GM12878 (cell line): ENCODE results near the gene ATXN3. TPM values are rescaled to one million over a fixed set of nuclear protein-coding genes. Genes with fewer than 3 reads are reported as not detected.

Experiments used
- BACH1 ChIP-seq: fragments of 450-650 bp; IDR thresholded peaks from 2 replicates; pipeline ENCODE4 v1.6.1; 2017; ENCODE audit warnings: mild to moderate bottlenecking, borderline replicate concordance
- BMI1 ChIP-seq: fragments of 450-650 bp; IDR thresholded peaks from 2 replicates; pipeline ENCODE4 v1.6.1; 2016; ENCODE audit warnings: mild to moderate bottlenecking, moderate library complexity, borderline replicate concordance
- CBX3 ChIP-seq: fragments of 200-600 bp; sonication (generic); IDR thresholded peaks from 2 replicates; pipeline ENCODE4 v1.6.1; 2016; ENCODE audit warnings: low read depth, borderline replicate concordance
- CEBPZ ChIP-seq: fragments of 150-350 bp; IDR thresholded peaks from 2 replicates; pipeline ENCODE4 v1.6.1; 2016; ENCODE audit warnings: low read depth, low read length
- FOS ChIP-seq: IDR thresholded peaks from 3 replicates; pipeline ENCODE4 v1.6.1; 2011; ENCODE audit warnings: borderline replicate concordance; ENCODE audit not compliant: insufficient read length; ENCODE audit errors: extremely low read depth
- HDAC2 ChIP-seq: fragments of 200-600 bp; sonication (generic); IDR thresholded peaks from 2 replicates; pipeline ENCODE4 v1.6.1; 2017
- HSF1 ChIP-seq: fragments of 150-350 bp; IDR thresholded peaks from 2 replicates; pipeline ENCODE4 v1.6.1; 2014; ENCODE audit warnings: mild to moderate bottlenecking, low read depth, low read length
- IKZF2 ChIP-seq, 2 experiments: fragments of 450-650 bp; IDR thresholded peaks; 2 replicates each; pipeline ENCODE4 v1.6.1; 2017; ENCODE audit warnings: mild to moderate bottlenecking in 2 of 2, moderate library complexity in 2 of 2
- JUND ChIP-seq: IDR thresholded peaks from 2 replicates; pipeline ENCODE4 v1.6.1; 2012; ENCODE audit warnings: low read depth, mild to moderate bottlenecking, low read length, improper control_type of control experiment, moderate library complexity
- KLF5 ChIP-seq: fragments of 450-650 bp; IDR thresholded peaks from 2 replicates; pipeline ENCODE4 v1.6.1; 2014; ENCODE audit warnings: mild to moderate bottlenecking; ENCODE audit not compliant: partially characterized antibody
- NFXL1 ChIP-seq: fragments of 450-650 bp; IDR thresholded peaks from 2 replicates; pipeline ENCODE4 v1.6.1; 2017; ENCODE audit warnings: antibody characterized with exemption, mild to moderate bottlenecking, borderline replicate concordance
- NR2F1 ChIP-seq: fragments of 450-650 bp; conservative IDR thresholded peaks from 2 replicates; pipeline ENCODE4 v1.6.1; 2017; ENCODE audit warnings: mild to moderate bottlenecking
- RFX5 ChIP-seq: IDR thresholded peaks from 2 replicates; pipeline ENCODE4 v1.6.1; 2011; ENCODE audit warnings: low read depth, low read length, improper control_type of control experiment
- SIX5 ChIP-seq: IDR thresholded peaks from 2 replicates; pipeline ENCODE4 v1.6.1; 2011; ENCODE audit warnings: mild to moderate bottlenecking, low read depth, low read length, moderate library complexity; ENCODE audit not compliant: severe bottlenecking
- SMAD1 ChIP-seq: fragments of 450-650 bp; IDR thresholded peaks from 2 replicates; pipeline ENCODE4 v1.6.1; 2018; ENCODE audit warnings: mild to moderate bottlenecking, low read depth; ENCODE audit not compliant: partially characterized antibody
- SREBF2 ChIP-seq: IDR thresholded peaks from 2 replicates; pipeline ENCODE4 v1.6.1; 2012; ENCODE audit warnings: mild to moderate bottlenecking, low read length
- WRNIP1 ChIP-seq: IDR thresholded peaks from 2 replicates; pipeline ENCODE4 v1.6.1; 2011; ENCODE audit warnings: low read depth, low read length, improper control_type of control experiment, borderline replicate concordance
- ZNF274 ChIP-seq: IDR thresholded peaks from one replicate; pipeline ENCODE4 v1.8.0; 2011; ENCODE audit not compliant: insufficient read length, insufficient read depth
- polyA plus RNA-seq, 11 experiments: library from polyadenylated mRNA; depleted of rRNA in 4 of 11; unstranded in 6 of 11; stranded (reverse) in 5 of 11; fragments of >200 nt; fragmentation: Nextera tagmentation in 4 of 11; fragmentation: Illumina TruSeq in 1 of 11; extraction: Ambion mirVana in 4 of 11; extraction: Trizol in 1 of 11; gene quantifications; 1 replicate in 1 of 11; 2 replicates in 10 of 11; pipeline versions ENCODE4 v1.2.1 to v1.2.3, GENCODE V29; 2011 to 2016; ENCODE audit warnings: inconsistent platforms in 2 of 11, missing spikeins in 2 of 11, low read depth in 1 of 11
- total RNA-seq, 4 experiments: library from RNA; depleted of rRNA in 3 of 4; stranded (reverse); fragments of >200 nt in 3 of 4; fragmentation: Illumina TruSeq in 1 of 4; extraction: Trizol in 1 of 4; gene quantifications; 2 replicates each; pipeline versions ENCODE4 v1.2.1 to v1.2.3, GENCODE V29; 2013 to 2021
- TF ChIP-seq, protein P1 (sequence below): fragments of 450-650 bp; formaldehyde crosslinking; IDR thresholded peaks from 2 replicates; pipeline ENCODE4 v1.4.0; 2022; ENCODE audit warnings: mild to moderate bottlenecking, moderate library complexity
- TF ChIP-seq, protein P2 (sequence below): fragments of 450-650 bp; IDR thresholded peaks from 2 replicates; pipeline ENCODE4 v1.6.1; 2017; ENCODE audit warnings: mild to moderate bottlenecking, low read depth, inconsistent platforms; ENCODE audit not compliant: poor library complexity, severe bottlenecking

The ATXN3 gene
- total and polyA plus RNA-seq, 10 of the 15 experiments (the other 5 are each of a cell fraction or from before 2014, with no cell fraction given), result 15.1 to 27.3 (median 19.2) TPM

DNA sequence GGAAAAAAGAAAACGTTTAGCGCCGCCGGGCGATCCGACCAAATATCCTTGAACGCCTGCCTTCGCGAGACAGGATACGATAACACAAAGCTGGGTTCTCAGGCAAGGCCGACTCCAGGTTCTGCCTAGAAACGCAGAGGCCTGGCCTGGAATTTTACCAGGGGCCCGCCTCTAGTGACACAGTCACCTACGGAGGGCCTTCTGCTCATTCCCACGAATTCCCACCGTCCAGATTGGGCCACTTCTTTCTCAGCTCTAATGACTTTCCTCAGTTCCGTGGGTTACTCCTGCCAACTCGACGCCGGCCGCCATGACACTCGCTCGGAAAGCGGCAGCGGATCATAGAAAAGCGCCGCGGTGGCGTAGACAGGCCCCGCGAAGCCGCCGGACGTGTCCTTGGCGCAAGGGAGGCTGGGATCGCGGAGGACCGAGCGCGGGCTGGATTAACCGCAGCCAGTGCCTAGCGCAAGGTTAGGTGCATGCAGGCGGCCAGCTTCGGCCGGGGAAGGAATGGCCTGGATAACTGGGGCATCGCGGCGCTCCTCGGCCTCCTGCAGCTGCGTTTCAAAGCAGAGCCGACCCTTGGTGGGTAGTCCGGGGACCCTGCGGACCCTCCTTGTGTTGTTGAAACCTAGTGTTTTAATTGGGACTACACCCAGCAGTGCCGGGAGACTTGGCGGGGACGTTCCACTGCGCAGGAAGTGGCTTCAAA, 66.5 kb downstream of the ATXN3 start, which contains the start of gene TRIP11 (continued):
- no peak for TF ChIP-seq BMI1
- TF ChIP-seq, protein P1, sequence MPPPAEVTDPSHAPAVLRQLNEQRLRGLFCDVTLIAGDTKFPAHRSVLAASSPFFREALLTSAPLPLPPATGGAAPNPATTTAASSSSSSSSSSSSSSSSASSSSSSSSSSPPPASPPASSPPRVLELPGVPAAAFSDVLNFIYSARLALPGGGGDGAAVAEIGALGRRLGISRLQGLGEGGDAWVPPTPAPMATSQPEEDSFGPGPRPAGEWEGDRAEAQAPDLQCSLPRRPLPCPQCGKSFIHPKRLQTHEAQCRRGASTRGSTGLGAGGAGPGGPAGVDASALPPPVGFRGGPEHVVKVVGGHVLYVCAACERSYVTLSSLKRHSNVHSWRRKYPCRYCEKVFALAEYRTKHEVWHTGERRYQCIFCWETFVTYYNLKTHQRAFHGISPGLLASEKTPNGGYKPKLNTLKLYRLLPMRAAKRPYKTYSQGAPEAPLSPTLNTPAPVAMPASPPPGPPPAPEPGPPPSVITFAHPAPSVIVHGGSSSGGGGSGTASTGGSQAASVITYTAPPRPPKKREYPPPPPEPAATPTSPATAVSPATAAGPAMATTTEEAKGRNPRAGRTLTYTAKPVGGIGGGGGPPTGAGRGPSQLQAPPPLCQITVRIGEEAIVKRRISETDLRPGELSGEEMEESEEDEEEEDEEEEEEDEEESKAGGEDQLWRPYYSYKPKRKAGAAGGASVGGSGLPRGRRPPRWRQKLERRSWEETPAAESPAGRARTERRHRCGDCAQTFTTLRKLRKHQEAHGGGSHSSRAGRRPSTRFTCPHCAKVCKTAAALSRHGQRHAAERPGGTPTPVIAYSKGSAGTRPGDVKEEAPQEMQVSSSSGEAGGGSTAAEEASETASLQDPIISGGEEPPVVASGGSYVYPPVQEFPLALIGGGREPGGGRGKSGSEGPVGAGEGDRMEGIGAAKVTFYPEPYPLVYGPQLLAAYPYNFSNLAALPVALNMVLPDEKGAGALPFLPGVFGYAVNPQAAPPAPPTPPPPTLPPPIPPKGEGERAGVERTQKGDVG, result no peak
- TF ChIP-seq FOS, result no peak
- TF ChIP-seq SMAD1, result no peak
- TF ChIP-seq NR2F1, result peak; percentile 41; the same call in 1 of the 2 replicates
- TF ChIP-seq, protein P2, sequence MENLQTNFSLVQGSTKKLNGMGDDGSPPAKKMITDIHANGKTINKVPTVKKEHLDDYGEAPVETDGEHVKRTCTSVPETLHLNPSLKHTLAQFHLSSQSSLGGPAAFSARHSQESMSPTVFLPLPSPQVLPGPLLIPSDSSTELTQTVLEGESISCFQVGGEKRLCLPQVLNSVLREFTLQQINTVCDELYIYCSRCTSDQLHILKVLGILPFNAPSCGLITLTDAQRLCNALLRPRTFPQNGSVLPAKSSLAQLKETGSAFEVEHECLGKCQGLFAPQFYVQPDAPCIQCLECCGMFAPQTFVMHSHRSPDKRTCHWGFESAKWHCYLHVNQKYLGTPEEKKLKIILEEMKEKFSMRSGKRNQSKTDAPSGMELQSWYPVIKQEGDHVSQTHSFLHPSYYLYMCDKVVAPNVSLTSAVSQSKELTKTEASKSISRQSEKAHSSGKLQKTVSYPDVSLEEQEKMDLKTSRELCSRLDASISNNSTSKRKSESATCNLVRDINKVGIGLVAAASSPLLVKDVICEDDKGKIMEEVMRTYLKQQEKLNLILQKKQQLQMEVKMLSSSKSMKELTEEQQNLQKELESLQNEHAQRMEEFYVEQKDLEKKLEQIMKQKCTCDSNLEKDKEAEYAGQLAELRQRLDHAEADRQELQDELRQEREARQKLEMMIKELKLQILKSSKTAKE, result no peak
- TF ChIP-seq NFXL1, result no peak
- TF ChIP-seq WRNIP1, result no peak
- no peak for TF ChIP-seq CEBPZ
- no peak; the same call in 1 of the 2 replicates for TF ChIP-seq BACH1
- 0 out of 2 replicates have a peak, but pooled peaks have one; percentile 18 for TF ChIP-seq HSF1
- TF ChIP-seq RFX5, result peak; percentile 56
- TF ChIP-seq KLF5, result peak; percentile 65
- TF ChIP-seq JUND, result 0 out of 2 replicates have a peak, but pooled peaks have one; percentile 41
- TF ChIP-seq CBX3, result no peak
- TF ChIP-seq IKZF2 (IDR thresholded peaks at IDR 0.05), result peak; percentile 30 to 55
- peak; percentile 48 for TF ChIP-seq SIX5
- 0 out of 2 replicates have a peak, but pooled peaks have one; percentile 31 for TF ChIP-seq HDAC2
- no peak for TF ChIP-seq ZNF274
- no peak for TF ChIP-seq SREBF2
